ENCODE data around the gene TTLL11.

TTLL11 gene

DNA sequence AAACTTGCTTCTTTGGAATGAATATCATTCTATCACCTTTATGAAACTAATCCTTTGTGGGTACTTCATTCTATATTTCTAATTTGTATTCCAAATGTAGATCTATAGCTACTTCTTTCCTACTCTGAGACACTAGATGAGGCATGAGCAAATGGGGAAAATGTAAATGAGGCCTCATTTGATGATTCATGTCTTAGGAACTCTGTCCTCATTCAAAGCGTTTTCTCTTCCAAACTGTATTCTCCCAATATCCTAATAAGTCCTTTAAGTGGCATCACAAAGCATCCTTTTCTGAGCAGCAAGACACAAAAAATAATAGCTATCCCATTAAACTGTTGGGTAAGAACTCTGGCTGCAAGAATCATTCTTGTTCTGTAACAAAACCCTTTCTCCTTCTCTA lies 56.1 kb downstream of the TTLL11 start:
- H3K4me3 ChIP-seq (ENCODE audit: control insufficient read depth, low read depth, low read length): no peak overlapping the region
- TF ChIP-seq, protein P1, sequence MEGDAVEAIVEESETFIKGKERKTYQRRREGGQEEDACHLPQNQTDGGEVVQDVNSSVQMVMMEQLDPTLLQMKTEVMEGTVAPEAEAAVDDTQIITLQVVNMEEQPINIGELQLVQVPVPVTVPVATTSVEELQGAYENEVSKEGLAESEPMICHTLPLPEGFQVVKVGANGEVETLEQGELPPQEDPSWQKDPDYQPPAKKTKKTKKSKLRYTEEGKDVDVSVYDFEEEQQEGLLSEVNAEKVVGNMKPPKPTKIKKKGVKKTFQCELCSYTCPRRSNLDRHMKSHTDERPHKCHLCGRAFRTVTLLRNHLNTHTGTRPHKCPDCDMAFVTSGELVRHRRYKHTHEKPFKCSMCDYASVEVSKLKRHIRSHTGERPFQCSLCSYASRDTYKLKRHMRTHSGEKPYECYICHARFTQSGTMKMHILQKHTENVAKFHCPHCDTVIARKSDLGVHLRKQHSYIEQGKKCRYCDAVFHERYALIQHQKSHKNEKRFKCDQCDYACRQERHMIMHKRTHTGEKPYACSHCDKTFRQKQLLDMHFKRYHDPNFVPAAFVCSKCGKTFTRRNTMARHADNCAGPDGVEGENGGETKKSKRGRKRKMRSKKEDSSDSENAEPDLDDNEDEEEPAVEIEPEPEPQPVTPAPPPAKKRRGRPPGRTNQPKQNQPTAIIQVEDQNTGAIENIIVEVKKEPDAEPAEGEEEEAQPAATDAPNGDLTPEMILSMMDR (conservative IDR thresholded peaks at IDR 0.05; ENCODE audit: control insufficient read depth, insufficient read depth, low read depth, low read length): no peak
- peak; percentile 54 for DNase-seq (ENCODE audit: low read depth)

DNA sequence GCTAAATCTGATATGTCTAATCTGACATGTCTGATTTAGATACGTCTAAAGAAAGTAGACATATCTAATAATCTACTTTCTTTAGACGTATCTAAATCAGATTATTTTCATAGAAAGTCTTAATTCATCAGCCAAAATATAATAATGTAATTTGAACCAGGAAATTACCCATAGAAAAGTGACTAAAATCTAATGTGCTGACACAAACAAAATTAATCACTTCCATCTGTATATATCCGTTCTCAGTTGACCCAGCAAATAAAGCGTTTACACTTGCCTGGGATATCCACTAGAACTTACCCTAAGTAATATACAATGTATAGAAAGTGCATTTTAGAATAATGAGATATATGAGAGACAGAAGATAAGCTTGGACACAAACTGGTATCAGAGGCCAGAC lies 56.7 kb downstream of the TTLL11 start:
- DNase-seq (ENCODE audit: low read depth): no peak
- no peak overlapping the region for H3K4me3 ChIP-seq (ENCODE audit: control insufficient read depth, low read depth, low read length)
- TF ChIP-seq, protein P1 (conservative IDR thresholded peaks at IDR 0.05; ENCODE audit: control insufficient read depth, insufficient read depth, low read depth, low read length): no peak

DNA sequence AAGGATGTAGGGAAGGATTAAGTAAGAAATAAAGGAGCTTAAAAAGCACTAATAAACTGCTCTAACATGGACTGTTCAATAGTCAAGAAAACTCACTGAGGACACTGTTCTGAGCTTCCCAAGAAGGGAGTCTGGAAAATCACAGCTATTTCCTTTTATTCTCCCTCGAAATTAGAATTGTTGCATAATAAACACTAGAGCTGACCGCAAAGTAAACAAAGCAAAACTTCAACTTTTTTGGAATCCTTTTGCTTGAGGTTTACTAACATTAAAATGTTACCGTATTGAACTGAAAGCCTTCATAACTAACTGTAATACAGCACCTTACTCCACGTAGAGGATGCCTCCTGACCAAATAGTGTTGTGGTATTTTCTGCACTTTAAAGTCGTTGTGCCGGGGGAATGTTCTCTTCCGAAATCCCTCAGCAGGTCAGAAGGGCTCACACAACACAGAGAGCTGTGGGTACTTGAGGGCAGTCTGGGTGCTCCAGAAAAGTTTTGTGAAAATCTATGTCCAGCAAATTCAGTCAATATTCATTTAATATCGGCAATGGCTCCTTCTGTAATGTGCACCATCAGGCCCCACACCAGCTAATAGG lies 59.2 kb downstream of the TTLL11 start:
- no peak for DNase-seq (ENCODE audit: low read depth)

DNA sequence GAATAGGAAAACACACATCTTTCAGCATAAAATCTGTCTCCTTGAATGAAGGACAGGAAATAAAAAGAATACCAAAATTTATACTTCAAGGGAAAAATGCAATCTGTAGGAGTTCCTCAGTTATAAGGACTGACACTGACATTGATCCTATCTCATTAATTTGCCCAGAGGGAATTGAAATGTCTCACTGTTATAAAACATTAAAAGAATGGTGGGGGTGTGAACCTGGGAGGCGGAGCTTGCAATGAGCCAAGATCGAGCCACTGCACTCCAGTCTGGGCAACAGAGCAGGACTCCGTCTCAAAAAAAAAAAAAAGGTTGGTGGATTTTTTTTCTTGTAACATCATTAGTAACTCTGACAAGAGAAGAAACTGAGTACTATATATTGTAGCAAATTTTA lies 60.8 kb downstream of the TTLL11 start:
- no peak overlapping the region for H3K4me3 ChIP-seq (ENCODE audit: control insufficient read depth, low read depth, low read length)
- TF ChIP-seq, protein P1 (conservative IDR thresholded peaks at IDR 0.05; ENCODE audit: control insufficient read depth, insufficient read depth, low read depth, low read length): no peak
- DNase-seq (ENCODE audit: low read depth): no peak

More for the DNA sequence above, 59.2 kb downstream of the TTLL11 start:
- TF ChIP-seq, protein P1 (conservative IDR thresholded peaks at IDR 0.05; ENCODE audit: control insufficient read depth, insufficient read depth, low read depth, low read length): no peak
- H3K4me3 ChIP-seq (ENCODE audit: control insufficient read depth, low read depth, low read length): no peak overlapping the region

DNA sequence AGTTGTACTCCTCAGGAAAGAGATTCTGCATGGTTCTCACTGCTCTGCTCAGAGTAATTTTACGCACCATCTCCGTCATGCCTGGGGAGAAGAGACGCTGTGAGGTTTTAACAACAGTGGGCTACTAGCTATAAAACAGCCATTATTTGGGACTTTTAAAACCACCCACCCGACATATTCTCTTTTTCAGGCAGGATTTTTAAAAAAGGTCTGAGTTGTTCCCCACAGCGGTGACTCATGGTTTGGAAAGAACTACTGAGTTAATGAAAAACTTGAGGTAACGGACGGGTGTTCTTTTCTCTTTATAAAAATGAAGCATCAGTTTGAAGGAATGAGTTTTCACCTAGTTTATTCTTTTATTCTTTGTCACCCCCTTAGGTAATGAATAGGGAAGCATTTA lies 61.3 kb downstream of the TTLL11 start:
- DNase-seq (ENCODE audit: low read depth): peak; percentile 53
- no peak overlapping the region for H3K4me3 ChIP-seq (ENCODE audit: control insufficient read depth, low read depth, low read length)
- TF ChIP-seq, protein P1 (conservative IDR thresholded peaks at IDR 0.05; ENCODE audit: control insufficient read depth, insufficient read depth, low read depth, low read length): no peak

DNA sequence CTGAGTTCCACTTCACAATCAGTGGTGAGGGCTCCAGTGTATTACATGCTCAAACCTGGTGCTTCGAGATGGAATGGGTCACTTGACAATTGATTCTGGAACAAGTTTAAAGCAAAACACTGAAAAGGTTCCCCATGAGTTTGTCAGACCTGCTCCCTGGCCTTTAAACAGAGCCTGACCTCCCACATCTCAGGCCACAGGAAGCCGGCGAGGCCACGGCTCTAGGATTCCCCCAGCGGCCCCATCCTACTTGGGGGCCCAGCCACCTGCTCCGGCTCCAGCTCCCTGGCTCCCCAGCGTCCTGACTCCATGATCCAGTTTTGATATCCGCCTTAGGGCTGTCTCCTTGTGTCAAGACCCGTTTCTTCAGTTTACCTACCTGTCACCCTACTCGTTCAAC lies 62.0 kb downstream of the TTLL11 start:
- H3K4me3 ChIP-seq (ENCODE audit: control insufficient read depth, low read depth, low read length): no peak overlapping the region
- no peak for DNase-seq (ENCODE audit: low read depth)
- TF ChIP-seq, protein P1 (conservative IDR thresholded peaks at IDR 0.05; ENCODE audit: control insufficient read depth, insufficient read depth, low read depth, low read length): no peak

DNA sequence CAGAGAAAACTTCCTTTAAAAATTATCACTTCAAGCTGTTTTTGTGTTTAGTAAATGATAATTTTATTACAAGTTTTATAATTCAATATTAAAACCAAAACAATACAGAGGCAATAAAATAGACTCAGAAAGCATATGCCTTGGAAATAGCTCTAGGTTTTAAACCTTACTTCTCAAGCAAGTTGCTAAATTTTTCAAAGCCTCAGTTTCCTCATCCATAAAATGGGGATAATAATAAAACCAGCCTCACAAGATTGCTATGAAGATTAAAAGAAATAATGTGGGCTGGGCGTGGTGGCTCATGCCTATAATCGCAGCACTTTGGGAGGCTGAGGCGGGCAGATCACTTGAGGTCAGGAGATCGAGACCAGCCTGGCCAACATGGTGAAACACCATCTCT lies 62.8 kb downstream of the TTLL11 start:
- DNase-seq (ENCODE audit: low read depth): no peak
- no peak overlapping the region for H3K4me3 ChIP-seq (ENCODE audit: control insufficient read depth, low read depth, low read length)
- TF ChIP-seq, protein P1 (conservative IDR thresholded peaks at IDR 0.05; ENCODE audit: control insufficient read depth, insufficient read depth, low read depth, low read length): no peak

Measured in fibroblast of mammary gland (primary cell).